ENCODE measurements around the gene CIZ1.
"Not testable (repeated sequence)": the region's sequence is repeated elsewhere in the genome, so short reads cannot be mapped to it uniquely, and the experiment has no call there.

Gene CIZ1

GRCh38 chr9:128185979-128186965 lies 5.1 kb downstream of the CIZ1 start:
- no peak for DNase-seq

GRCh38 chr9:128182893-128183588 lies 8.3 kb downstream of the CIZ1 start:
- DNase-seq = no peak

DNA sequence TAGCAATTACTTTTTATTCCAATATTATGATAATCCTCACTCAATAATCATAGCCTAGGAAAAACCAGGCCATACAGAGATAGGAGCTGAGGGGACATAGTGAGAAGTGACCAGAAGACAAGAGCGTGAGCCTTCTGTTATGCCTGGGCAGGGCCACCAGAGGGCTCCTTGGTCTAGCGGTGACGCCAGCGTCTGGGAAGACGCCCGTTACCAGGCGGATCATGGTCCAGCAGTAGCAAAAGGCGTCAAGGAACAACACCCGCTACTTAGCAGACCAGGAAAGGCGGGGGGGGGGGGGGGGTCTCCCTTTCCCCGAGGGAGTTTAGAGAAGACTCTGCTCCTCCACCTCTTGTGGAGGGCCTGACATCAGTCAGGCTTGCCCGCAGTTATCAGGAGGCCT lies 9.9 kb downstream of the CIZ1 start:
- not testable (repeated sequence) for DNase-seq

DNA sequence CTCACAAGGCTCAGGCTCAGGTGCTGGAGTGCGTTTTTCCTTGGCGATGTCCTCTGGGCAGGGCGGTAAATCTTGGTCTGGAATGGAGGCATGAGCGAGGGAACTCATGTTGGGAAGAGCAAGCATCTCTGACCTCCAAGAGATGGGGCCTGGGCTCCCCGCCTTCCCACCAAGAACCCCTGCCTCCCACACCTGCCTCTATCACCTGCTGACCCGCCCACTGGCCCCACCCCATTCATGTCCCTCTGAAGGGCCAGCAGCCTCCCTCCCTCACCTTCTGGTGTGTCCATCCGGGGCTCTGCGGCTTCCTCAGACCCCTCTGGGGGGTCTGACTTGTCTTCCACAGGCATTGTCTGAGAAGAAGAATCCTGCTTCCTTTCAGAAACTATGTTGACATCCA lies 10.9 kb downstream of the CIZ1 start:
- no peak for DNase-seq

- DNase-seq = no peak
Measured at GRCh38 chr9:128180001-128180400, 11.4 kb downstream of the CIZ1 start.

DNA sequence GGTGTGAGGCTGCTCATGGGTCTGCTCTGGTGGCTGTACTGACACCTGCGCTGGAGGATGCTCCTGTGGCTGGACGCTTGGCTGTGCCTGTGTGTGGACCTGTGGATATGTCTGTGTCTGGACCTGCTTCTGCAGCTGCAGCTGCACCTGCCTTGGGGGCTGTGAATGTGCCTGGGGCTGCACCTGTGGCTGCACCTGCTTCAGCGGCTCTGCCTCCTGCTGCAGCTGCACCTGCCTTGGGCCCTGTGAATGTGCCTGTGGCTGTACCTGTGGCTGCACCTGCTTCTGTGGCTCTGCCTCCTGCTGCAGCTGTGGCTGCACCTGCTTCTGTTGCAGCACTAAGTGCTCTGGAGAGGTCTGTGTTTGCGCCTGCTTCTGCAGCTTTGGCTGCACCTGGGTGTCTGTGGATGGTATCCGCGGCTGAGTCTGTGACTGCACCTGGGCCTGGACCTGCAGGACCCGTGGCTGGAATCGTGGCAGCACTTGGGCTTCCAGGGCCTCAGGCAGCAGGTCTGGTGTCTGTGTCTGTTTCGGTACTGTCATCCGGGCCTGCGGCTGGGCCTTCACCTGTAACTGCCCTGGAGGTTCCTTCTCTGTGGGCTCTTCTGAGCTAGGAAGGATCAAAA lies 12.5 kb downstream of the CIZ1 start:
- DNase-seq = no peak

DNA sequence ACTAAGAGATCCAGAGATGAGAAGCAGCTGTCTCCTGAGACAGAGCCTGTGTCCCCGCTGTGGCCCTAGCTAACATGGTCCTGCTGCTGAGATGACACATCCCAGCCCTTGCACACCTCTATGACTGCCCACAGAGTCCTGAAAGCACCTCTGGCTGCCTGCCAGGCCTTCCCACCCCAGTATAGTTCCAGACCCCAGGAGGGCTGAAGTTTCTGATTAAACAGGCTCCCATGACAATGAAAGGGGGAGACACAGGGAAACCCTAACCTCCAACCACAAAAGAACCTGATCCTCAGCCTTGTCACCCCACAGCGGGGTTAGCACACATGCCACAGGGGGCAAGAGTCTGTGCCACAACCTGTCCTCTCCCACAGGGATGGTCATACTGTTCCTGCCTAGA lies 15.6 kb downstream of the CIZ1 start:
- no peak for DNase-seq

- no peak for DNase-seq
Measured at GRCh38 chr9:128175102-128175563, 16.2 kb downstream of the CIZ1 start.

DNA sequence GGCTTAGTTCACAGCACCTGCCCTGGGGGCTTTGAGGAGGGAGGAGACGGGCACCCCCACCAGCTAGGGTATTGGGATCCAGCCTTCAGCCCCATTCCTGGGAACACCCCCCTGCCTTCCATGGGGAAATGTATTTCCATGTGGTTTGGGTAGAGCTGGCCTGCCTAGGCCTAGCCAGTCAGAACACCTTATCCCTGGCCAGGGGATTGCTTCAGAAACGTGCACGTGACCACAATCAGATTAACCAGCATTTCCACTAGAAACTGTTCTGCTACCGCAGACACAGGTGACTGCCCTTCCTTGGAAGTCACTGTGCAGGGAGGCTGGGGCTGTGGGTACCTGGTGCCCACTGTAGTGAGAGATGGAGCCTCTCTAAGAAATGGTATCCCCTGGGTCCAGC lies 17.3 kb downstream of the CIZ1 start:
- no peak for DNase-seq

- DNase-seq = no peak
Measured at GRCh38 chr9:128169925-128170324, 21.4 kb downstream of the CIZ1 start.

- DNase-seq = no peak
Measured at GRCh38 chr9:128169492-128169891, 21.9 kb downstream of the CIZ1 start.

DNA sequence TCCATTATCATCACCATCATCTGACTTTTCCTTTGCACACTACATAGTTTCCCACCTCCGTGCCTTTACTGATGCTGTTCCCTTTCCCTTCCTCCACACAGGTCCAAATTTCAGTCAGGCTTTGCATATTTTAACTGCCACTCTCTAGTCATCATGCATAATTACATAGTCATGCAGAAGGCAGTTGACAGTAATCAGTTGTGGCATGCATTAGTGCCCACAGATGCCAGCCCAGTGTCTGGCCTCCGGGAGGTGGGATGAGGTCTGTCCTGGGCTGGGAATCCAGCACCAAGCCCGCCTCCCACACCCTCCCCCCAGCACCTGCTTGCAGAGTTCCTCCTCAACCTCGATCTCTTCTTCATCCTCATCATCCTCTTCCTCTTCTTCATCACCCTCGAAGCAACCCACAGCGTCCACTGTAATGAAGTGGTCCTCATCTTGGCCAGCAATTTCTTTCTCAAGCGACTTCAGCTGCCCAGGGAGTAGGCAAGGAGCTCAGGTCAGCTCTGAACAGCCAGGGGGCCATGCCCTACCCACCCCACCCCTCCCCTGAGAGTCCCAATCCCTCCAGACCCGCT lies 22.6 kb downstream of the CIZ1 start:
- DNase-seq = no peak

DNA sequence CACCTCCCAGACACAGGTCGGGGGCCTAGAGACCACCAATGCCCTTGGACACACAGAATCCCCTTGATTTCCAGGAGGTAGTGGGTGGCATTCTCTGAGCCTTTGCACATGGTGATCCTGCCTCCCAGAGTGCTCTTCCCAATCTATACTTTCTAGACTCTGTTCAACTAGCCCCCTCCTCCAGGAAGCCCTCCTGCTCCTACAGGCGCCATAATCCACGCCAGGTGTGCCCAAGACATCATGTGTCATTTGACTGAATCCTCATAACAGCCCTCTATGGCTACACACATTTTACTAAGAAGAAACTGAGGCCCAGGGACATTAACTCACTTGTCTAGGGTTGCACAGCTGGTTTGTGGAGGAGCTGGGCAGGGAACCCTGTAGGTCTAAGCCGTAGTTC lies 24.2 kb downstream of the CIZ1 start:
- DNase-seq = no peak

DNA sequence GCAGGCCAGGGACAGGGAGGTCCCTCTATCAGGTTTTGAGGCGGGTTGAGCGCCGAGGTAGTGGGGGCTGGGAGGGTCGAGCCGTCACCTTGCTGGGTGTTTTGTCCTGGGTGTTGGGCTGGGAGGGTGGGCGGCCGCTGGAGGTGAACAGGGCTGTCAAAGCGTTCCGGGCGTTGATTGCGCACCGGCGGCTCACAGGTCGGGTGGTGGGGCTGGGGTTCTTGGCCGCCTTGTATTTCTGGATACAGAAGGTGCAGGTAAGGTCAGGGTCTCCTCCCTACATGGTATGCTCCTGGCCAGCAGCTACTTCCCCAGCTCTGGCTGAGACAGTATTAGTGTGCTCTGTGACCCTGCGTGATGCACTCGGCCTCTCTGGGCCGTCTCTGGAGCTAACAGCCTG lies 25.2 kb downstream of the CIZ1 start:
- no peak for DNase-seq

- no peak for DNase-seq
Measured at GRCh38 chr9:128164307-128164885, 27.0 kb downstream of the CIZ1 start.

GRCh38 chr9:128163523-128164306 lies 27.7 kb downstream of the CIZ1 start:
- DNase-seq = no peak

GRCh38 chr9:128163027-128163515 lies 28.3 kb downstream of the CIZ1 start:
- no peak for DNase-seq

DNA sequence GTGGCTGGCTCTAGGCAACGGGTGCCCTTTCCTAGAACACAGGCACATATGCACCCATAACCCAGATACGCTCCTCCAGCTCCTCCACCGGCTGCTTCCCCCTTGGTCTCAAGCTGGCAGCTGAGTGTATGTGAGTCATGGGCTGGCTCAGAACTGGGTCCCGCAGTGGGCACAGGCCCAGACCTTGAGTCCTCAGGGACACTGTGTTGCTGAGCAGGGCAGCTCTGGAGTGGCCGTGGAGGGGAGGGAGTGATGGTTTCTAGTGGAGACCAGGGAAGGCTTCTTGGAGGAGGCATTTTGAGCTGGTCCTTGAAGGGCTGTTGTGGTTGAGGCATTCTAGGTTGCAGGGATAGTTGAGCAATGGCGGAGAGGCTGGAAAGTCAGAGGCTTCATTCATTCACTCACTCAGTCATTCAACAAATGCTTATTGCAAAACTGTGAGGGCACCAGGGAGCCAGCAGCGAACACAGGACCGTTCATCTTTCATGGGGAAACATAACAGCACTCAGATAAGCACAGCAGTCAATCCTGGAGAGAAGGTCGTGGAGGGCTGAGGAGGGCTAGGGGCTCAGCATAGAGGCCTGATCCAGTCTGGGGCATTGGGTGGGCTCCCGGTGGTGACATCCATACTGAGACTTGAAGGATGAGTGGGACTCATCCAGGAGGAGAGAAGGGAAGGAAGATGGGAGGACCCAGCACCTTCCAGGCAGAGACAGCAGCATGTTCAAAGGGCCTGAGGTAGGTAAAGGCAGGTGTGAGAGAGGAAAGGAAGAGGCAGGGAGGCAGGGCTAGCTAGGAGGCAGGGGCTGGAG lies 29.0 kb downstream of the CIZ1 start:
- no peak for DNase-seq

GRCh38 chr9:128161215-128161902 lies 30.0 kb downstream of the CIZ1 start:
- DNase-seq = no peak

- DNase-seq = no peak
Measured at GRCh38 chr9:128160603-128160987, 30.8 kb downstream of the CIZ1 start.

All from GF-D8 (cell line).